Stomach (tissue), 4 donors: ENCODE results near the gene KCTD10.

ENCODE experiments used
- CTCF ChIP-seq, 7 experiments: fragments of 450-650 bp in 4 of 7; fragments of 200-600 bp in 3 of 7; sonication (generic) in 3 of 7; IDR thresholded peaks; one replicate each; pipeline ENCODE4 v1.5.1; 2016 to 2019; ENCODE audit warnings: antibody characterized with exemption in 7 of 7, control low read depth in 2 of 7, mild to moderate bottlenecking in 1 of 7
- EP300 ChIP-seq: sonication (generic); formaldehyde crosslinking; IDR thresholded peaks from one replicate; pipeline ENCODE4 v1.6.1; 2017; ENCODE audit warnings: antibody characterized with exemption
- POLR2AphosphoS5 ChIP-seq, 3 donors: sonication (generic); formaldehyde crosslinking; IDR thresholded peaks; one replicate each; pipeline ENCODE4 v1.6.1; 2016; ENCODE audit warnings: antibody characterized with exemption in 3 of 3

DNA sequence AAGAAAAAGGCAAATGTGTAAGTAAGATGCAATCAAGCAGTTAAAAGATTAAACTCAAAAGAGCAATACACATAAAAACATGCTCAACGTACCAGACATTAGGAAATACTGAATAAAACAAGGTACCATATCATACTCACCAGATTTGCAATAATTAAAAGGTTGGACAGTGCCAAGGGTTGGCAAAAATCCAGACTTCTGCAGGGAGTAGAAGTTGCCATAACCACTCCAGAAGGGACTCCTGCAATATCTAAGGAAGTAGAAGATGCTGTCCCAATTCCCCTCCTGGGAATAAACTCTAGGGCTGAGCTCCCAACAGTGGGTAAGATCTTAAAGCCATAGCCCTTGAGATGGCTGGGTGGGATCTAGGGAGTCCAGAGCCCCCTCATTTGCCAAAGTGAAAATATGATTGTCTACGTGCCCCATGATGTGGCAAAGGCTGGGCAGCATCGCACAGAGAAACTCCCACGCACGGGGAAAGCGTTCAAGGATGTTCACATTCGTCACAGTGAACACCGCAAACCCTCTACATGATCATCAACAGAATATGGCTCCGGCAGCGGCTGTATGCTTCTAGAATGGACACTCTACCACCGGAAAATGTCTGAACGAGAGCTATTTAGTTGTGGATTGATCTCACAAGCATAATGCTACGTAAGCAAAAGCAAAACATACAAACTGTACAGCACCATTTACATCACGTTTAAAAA is 12.3 kb downstream of the KCTD10 start:
- TF ChIP-seq CTCF (IDR thresholded peaks at IDR 0.05) (no peak), EP300 (no peak), POLR2AphosphoS5 (IDR thresholded peaks at IDR 0.05) (no peak)
